ENCODE results near the gene SIRT2. TPM values are rescaled to one million over a fixed set of nuclear protein-coding genes. Genes with fewer than 3 reads are reported as not detected.
"Not testable (repeated sequence)": the region's sequence is repeated elsewhere in the genome, so short reads cannot be mapped to it uniquely, and the experiment has no call there.

Gene SIRT2
- total RNA-seq, 6 experiments from 2014 or later: 34.9 to 36.4 (median 35.6) TPM

- Mint-ChIP-seq H3K4me3 (no peak overlapping the region), H3K27me3 (ENCODE audit: insufficient read depth) (no peaks in the 10 kb centered on the region; the same call in none of the 2 replicates), H3K4me1 (ENCODE audit: low read depth) (peaks cover 6% of the 10 kb centered on the region; the same call in 1 of the 2 replicates), H3K36me3 (ENCODE audit: low read depth) (no peaks in the 10 kb centered on the region), H3K27ac (no peak overlapping the region), H3K9me3 (no peaks in the 10 kb centered on the region)
- no peak for TF ChIP-seq CTCF (IDR thresholded peaks at IDR 0.05)
- no peak for DNase-seq
Observed at GRCh38 chr19:38868551-38868950, 30.9 kb downstream of the SIRT2 start.

- H3K9me3 Mint-ChIP-seq: no peaks in the 10 kb centered on the region
- H3K27ac Mint-ChIP-seq: no peak overlapping the region
- H3K4me3 Mint-ChIP-seq: no peak overlapping the region
Observed at GRCh38 chr19:38867171-38867780, 32.1 kb downstream of the SIRT2 start.

GRCh38 chr19:38862321-38863059 lies 36.9 kb downstream of the SIRT2 start:
- Mint-ChIP-seq H3K27ac (no peak overlapping the region), H3K36me3 (ENCODE audit: low read depth) (no peaks in the 10 kb centered on the region), H3K4me3 (no peak overlapping the region), H3K4me1 (ENCODE audit: low read depth) (no peaks in the 10 kb centered on the region), H3K27me3 (ENCODE audit: insufficient read depth) (no peaks in the 10 kb centered on the region; the same call in 1 of the 2 replicates), H3K9me3 (no peaks in the 10 kb centered on the region)
- no peak for DNase-seq
- no peak for TF ChIP-seq CTCF (IDR thresholded peaks at IDR 0.05)

More at GRCh38 chr19:38867171-38867780, 32.1 kb downstream of the SIRT2 start:
- TF ChIP-seq CTCF (IDR thresholded peaks at IDR 0.05): no peak
- DNase-seq: no peak
- H3K27me3 Mint-ChIP-seq (ENCODE audit: insufficient read depth): no peaks in the 10 kb centered on the region; the same call in none of the 2 replicates
- H3K4me1 Mint-ChIP-seq (ENCODE audit: low read depth): peaks cover 6% of the 10 kb centered on the region; the same call in 1 of the 2 replicates
- H3K36me3 Mint-ChIP-seq (ENCODE audit: low read depth): no peaks in the 10 kb centered on the region

- Mint-ChIP-seq H3K4me1 (ENCODE audit: low read depth) (no peaks in the 10 kb centered on the region), H3K27me3 (ENCODE audit: insufficient read depth) (no peaks in the 10 kb centered on the region; the same call in 1 of the 2 replicates), H3K36me3 (ENCODE audit: low read depth) (no peaks in the 10 kb centered on the region), H3K9me3 (peaks cover 5% of the 10 kb centered on the region; the same call in 1 of the 2 replicates), H3K4me3 (no peak overlapping the region), H3K27ac (no peak overlapping the region)
- no peak for TF ChIP-seq CTCF (IDR thresholded peaks at IDR 0.05)
- no peak for DNase-seq
Observed at GRCh38 chr19:38861368-38861767, 38.0 kb downstream of the SIRT2 start.

- not testable (repeated sequence) for DNase-seq; H3K4me1 Mint-ChIP-seq (ENCODE audit: low read depth); H3K4me3 Mint-ChIP-seq; H3K9me3 Mint-ChIP-seq; H3K36me3 Mint-ChIP-seq (ENCODE audit: low read depth); H3K27me3 Mint-ChIP-seq (ENCODE audit: insufficient read depth); H3K27ac Mint-ChIP-seq
Observed at GRCh38 chr19:38859631-38860204, 39.7 kb downstream of the SIRT2 start.

- Mint-ChIP-seq H3K4me3 (no peak overlapping the region), H3K4me1 (ENCODE audit: low read depth) (peaks cover 7% of the 10 kb centered on the region)
Observed at GRCh38 chr19:38856813-38857212, 42.6 kb downstream of the SIRT2 start.

GRCh38 chr19:38855751-38856150 lies 43.7 kb downstream of the SIRT2 start:
- not testable (repeated sequence) for H3K4me3 Mint-ChIP-seq; H3K36me3 Mint-ChIP-seq (ENCODE audit: low read depth); H3K27me3 Mint-ChIP-seq (ENCODE audit: insufficient read depth); DNase-seq; H3K9me3 Mint-ChIP-seq; H3K27ac Mint-ChIP-seq
- peaks cover 18% of the 10 kb centered on the region for H3K4me1 Mint-ChIP-seq (ENCODE audit: low read depth)

More at GRCh38 chr19:38856813-38857212, 42.6 kb downstream of the SIRT2 start:
- Mint-ChIP-seq H3K27ac (no peak overlapping the region), H3K27me3 (ENCODE audit: insufficient read depth) (no peaks in the 10 kb centered on the region), H3K36me3 (ENCODE audit: low read depth) (no peaks in the 10 kb centered on the region), H3K9me3 (peaks cover 5% of the 10 kb centered on the region; the same call in 1 of the 2 replicates)
- DNase-seq: no peak
- TF ChIP-seq CTCF (IDR thresholded peaks at IDR 0.05): no peak

- H3K9me3 Mint-ChIP-seq; H3K27ac Mint-ChIP-seq; H3K36me3 Mint-ChIP-seq (ENCODE audit: low read depth); DNase-seq; H3K27me3 Mint-ChIP-seq (ENCODE audit: insufficient read depth); H3K4me3 Mint-ChIP-seq: not testable (repeated sequence)
- peaks cover 21% of the 10 kb centered on the region for H3K4me1 Mint-ChIP-seq (ENCODE audit: low read depth)
Observed at GRCh38 chr19:38854961-38855360, 44.5 kb downstream of the SIRT2 start.

Data from HFFc6 (cell line).